NCI-H460 (cell line): Measurements from ENCODE around the gene ADAMTS9. TPM values are rescaled to one million over a fixed set of nuclear protein-coding genes. Genes with fewer than 3 reads are reported as not detected.
"Not testable (repeated sequence)": the region's sequence is repeated elsewhere in the genome, so short reads cannot be mapped to it uniquely, and the experiment has no call there.

Source experiments
- DNase-seq: peaks from one replicate; pipeline ENCODE4 v3.0.0-alpha.2; 2016; ENCODE audit warnings: low read depth; ENCODE audit errors: extremely low read depth
- total RNA-seq: library from RNA; depleted of rRNA; stranded (reverse); fragments of >200 nt; shearing (Covaris generic); gene quantifications from 2 replicates; pipeline ENCODE4 v1.2.3, GENCODE V29; 2014

Gene ADAMTS9
- total RNA-seq, 1 experiment from 2014 or later: 7.6 TPM

GRCh38 chr3:64548200-64548889 lies 139.5 kb downstream of the ADAMTS9 start:
- no peak for DNase-seq

- no peak for DNase-seq
Observed at GRCh38 chr3:64546856-64547255, 140.9 kb downstream of the ADAMTS9 start.

GRCh38 chr3:64545239-64545638 lies 142.6 kb downstream of the ADAMTS9 start:
- not testable (repeated sequence) for DNase-seq

GRCh38 chr3:64541803-64542202 lies 146.0 kb downstream of the ADAMTS9 start:
- no peak for DNase-seq

GRCh38 chr3:64539451-64540196 lies 148.2 kb downstream of the ADAMTS9 start:
- no peak for DNase-seq

GRCh38 chr3:64536166-64536565 lies 151.6 kb downstream of the ADAMTS9 start:
- no peak for DNase-seq

GRCh38 chr3:64533617-64534317 lies 154.0 kb downstream of the ADAMTS9 start:
- DNase-seq: peak; percentile 65

GRCh38 chr3:64530434-64531049 lies 157.3 kb downstream of the ADAMTS9 start:
- DNase-seq: peak; percentile 28

- DNase-seq: no peak
Observed at GRCh38 chr3:64523324-64523723, 164.5 kb downstream of the ADAMTS9 start.

GRCh38 chr3:64520334-64520733 lies 167.5 kb downstream of the ADAMTS9 start:
- no peak for DNase-seq

GRCh38 chr3:64518950-64519349 lies 168.8 kb downstream of the ADAMTS9 start:
- DNase-seq: no peak

- DNase-seq: no peak
Observed at GRCh38 chr3:64518496-64518895, 169.3 kb downstream of the ADAMTS9 start.

- DNase-seq: no peak
Observed at GRCh38 chr3:64514889-64515288, 172.9 kb downstream of the ADAMTS9 start.

GRCh38 chr3:64509206-64509605 lies 178.6 kb downstream of the ADAMTS9 start:
- DNase-seq: no peak

GRCh38 chr3:64508140-64508539 lies 179.7 kb downstream of the ADAMTS9 start:
- no peak for DNase-seq

- DNase-seq: no peak
Observed at GRCh38 chr3:64506255-64506654, 181.5 kb downstream of the ADAMTS9 start.

- DNase-seq: no peak
Observed at GRCh38 chr3:64505419-64505818, 182.4 kb downstream of the ADAMTS9 start.

GRCh38 chr3:64502284-64502683 lies 185.5 kb downstream of the ADAMTS9 start:
- DNase-seq: no peak

GRCh38 chr3:64501298-64501906 lies 186.4 kb downstream of the ADAMTS9 start:
- no peak for DNase-seq

- DNase-seq: no peak
Observed at GRCh38 chr3:64496786-64497490, 190.9 kb downstream of the ADAMTS9 start.
